ENCODE data around the gene ASRGL1. TPM values are rescaled to one million over a fixed set of nuclear protein-coding genes. Genes with fewer than 3 reads are reported as not detected.

The ASRGL1 gene
- total RNA-seq, result 10 to 100 TPM in 2 of 3 donors, 1 to 10 TPM in 1; 6.7 to 22.0 (median 16.4) TPM

DNA sequence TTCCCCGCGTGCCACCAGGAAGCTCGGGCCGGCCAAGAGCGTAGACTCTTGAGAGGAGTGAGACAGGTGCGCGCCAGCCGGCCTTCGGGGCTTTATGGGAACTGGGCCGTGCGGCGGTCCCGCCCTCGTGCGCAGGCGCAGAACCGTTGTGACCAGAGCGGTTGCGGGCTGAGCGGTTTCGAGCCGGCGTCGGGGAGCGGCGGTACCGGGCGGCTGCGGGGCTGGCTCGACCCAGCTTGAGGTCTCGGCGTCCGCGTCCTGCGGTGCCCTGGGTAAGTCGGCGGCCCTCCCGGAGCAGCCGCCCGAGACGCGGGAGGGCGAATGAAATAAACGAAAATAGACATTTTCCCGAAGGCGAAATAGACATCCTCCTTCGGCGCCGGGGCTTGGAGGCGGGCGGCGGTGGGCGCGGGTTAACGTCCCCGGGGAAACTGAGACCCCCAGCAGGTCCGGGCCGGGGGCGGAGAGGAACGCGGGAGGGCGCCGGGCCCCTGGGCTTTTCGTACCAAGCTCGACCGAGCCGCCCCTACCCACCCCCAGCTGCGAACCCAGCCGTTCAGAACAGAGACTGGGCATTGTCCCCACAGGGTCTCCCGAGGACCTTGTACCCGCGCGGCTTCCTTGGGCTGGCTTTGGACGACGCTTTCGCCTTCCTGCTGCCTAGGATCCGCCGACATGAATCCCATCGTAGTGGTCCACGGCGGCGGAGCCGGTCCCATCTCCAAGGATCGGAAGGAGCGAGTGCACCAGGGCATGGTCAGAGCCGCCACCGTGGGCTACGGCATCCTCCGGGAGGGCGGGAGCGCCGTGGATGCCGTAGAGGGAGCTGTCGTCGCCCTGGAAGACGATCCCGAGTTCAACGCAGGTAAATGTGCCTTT, at the start of gene ASRGL1:
TSS of gene ASRGL1 (plus strand) at position 146 of the 879 bp plus-strand sequence. CDS start at position 676, 530 bp downstream.
- peak; percentile 69 to 81 for DNase-seq (ENCODE audit: low spot score in 2 of 2)
- Histone ChIP-seq H3K36me3 (no peaks in the 10 kb centered on the region), H3K4me3 (peak within 1 kb of the TSS; percentile 71 to 84 (median 72)), H3K4me1 (no peaks in the 10 kb centered on the region), H3K27ac (peak within 1 kb of the TSS; percentile 59 to 76), H3K9me3 (no peaks in the 10 kb centered on the region), H3K27me3 (peaks cover 0 to 4% of the 10 kb centered on the region in 2 donors)
- intact Hi-C loops (cut with DNase I; ENCODE audit: low total_unique reads), result no loop called here
- TF ChIP-seq, protein P1, sequence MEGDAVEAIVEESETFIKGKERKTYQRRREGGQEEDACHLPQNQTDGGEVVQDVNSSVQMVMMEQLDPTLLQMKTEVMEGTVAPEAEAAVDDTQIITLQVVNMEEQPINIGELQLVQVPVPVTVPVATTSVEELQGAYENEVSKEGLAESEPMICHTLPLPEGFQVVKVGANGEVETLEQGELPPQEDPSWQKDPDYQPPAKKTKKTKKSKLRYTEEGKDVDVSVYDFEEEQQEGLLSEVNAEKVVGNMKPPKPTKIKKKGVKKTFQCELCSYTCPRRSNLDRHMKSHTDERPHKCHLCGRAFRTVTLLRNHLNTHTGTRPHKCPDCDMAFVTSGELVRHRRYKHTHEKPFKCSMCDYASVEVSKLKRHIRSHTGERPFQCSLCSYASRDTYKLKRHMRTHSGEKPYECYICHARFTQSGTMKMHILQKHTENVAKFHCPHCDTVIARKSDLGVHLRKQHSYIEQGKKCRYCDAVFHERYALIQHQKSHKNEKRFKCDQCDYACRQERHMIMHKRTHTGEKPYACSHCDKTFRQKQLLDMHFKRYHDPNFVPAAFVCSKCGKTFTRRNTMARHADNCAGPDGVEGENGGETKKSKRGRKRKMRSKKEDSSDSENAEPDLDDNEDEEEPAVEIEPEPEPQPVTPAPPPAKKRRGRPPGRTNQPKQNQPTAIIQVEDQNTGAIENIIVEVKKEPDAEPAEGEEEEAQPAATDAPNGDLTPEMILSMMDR (IDR thresholded peaks at IDR 0.05), result no peak
- TF ChIP-seq POLR2AphosphoS5 (IDR thresholded peaks at IDR 0.05), result no peak
- no peak for TF ChIP-seq POLR2A (IDR thresholded peaks at IDR 0.05)

DNA sequence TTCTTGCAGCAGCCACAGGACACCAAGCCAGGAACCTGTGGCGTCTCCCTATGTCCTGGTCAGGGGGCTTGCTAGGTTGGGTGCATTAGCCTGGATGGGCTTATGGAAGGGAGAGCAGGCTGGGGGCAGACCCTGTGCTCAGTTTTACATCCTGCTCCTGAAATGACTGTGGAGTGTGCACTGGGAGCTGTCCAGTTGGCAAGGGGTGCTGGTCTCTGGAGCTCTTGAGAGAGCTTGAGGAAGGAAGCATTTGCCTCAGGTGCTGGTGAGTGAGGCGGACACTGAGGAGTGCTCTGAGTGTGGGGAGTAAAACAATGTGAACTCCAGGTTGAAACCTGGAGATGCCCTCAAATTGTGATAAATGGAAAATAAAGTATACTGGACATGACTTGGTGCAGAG, 41.7 kb upstream of the ASRGL1 start:
- Histone ChIP-seq H3K27ac (no peak overlapping the region), H3K4me1 (no peaks in the 10 kb centered on the region), H3K9me3 (no peaks in the 10 kb centered on the region), H3K4me3 (no peak overlapping the region), H3K27me3 (peaks cover 0 to 5% of the 10 kb centered on the region in 2 donors), H3K36me3 (no peaks in the 10 kb centered on the region)
- intact Hi-C loops (cut with DNase I; ENCODE audit: low total_unique reads), result no loop called here
- TF ChIP-seq, protein P1 (IDR thresholded peaks at IDR 0.05), result no peak
- TF ChIP-seq POLR2AphosphoS5 (IDR thresholded peaks at IDR 0.05) (no peak), POLR2A (IDR thresholded peaks at IDR 0.05) (no peak)
- no peak for DNase-seq (ENCODE audit: low spot score in 2 of 2)

DNA sequence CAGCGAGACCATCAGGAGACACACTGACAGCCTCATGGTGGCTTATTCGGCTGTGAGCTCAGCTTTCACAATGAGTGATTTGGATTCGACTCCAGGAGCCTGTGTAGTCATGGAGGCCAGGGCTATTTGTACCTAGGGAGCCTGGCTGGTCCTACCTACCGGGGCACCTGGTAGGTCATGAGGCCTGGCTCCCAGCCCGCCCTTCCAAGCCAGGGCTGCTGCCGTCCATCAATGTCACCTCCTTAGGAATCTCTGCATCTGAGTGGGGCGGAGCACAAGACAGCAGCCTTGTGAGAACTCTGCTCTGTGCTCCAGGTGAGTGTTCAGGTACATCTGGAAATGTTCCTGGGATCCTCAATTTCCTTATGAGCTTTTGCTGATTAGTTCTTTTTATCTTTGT, 38.3 kb upstream of the ASRGL1 start, which contains the start of gene SCGB1D4:
TSS of gene SCGB1D4 (minus strand) at position 101 of the 400 bp plus-strand sequence. CDS start at position 36, 65 bp downstream.
- peaks cover 0 to 5% of the 10 kb centered on the region in 2 donors for H3K27me3 ChIP-seq
- no peaks in the 10 kb centered on the region for H3K9me3 ChIP-seq
- TF ChIP-seq POLR2A (IDR thresholded peaks at IDR 0.05) (no peak), POLR2AphosphoS5 (IDR thresholded peaks at IDR 0.05) (no peak)
- TF ChIP-seq, protein P1 (IDR thresholded peaks at IDR 0.05), result no peak
- H3K4me3 ChIP-seq, result no peak within 1 kb of the TSS
- DNase-seq (ENCODE audit: low spot score in 2 of 2), result no peak
- H3K27ac ChIP-seq, result no peak within 1 kb of the TSS
- H3K36me3 ChIP-seq, result no peaks in the 10 kb centered on the region
- no peaks in the 10 kb centered on the region for H3K4me1 ChIP-seq
- intact Hi-C loops (cut with DNase I; ENCODE audit: low total_unique reads), result loop anchor here (2.0 kb wide), 1 partner anchor 52 kb away; no protein-coding TSS in a partner anchor

DNA sequence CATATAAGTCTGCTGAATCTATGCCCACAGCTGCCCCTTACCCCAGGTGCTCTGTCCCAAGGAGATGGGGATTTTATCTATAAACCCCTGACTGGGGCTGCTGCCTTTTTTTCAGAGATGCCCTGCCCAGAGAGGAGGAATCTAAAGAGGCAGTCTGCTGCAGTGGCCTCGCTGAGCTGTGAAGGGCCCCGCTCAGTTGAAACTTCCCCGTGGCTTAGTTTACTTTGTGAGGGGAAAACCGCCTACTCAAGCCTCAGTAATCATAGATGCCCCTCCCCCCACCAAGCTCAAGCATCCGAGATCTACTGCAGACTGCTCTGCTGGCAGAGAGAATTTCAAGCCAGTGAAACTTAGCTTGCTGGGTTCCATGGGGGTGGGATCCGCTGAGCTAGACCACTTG, 31.0 kb upstream of the ASRGL1 start:
- H3K4me3 ChIP-seq, result no peak overlapping the region
- no peaks in the 10 kb centered on the region for H3K36me3 ChIP-seq
- H3K9me3 ChIP-seq, result no peaks in the 10 kb centered on the region
- TF ChIP-seq POLR2AphosphoS5 (IDR thresholded peaks at IDR 0.05) (no peak), POLR2A (IDR thresholded peaks at IDR 0.05) (no peak)
- TF ChIP-seq, protein P1 (IDR thresholded peaks at IDR 0.05), result no peak
- H3K4me1 ChIP-seq, result no peaks in the 10 kb centered on the region
- no peaks in the 10 kb centered on the region for H3K27me3 ChIP-seq
- no peak overlapping the region for H3K27ac ChIP-seq
- DNase-seq (ENCODE audit: low spot score in 2 of 2), result no peak
- intact Hi-C loops (cut with DNase I; ENCODE audit: low total_unique reads), result no loop called here

DNA sequence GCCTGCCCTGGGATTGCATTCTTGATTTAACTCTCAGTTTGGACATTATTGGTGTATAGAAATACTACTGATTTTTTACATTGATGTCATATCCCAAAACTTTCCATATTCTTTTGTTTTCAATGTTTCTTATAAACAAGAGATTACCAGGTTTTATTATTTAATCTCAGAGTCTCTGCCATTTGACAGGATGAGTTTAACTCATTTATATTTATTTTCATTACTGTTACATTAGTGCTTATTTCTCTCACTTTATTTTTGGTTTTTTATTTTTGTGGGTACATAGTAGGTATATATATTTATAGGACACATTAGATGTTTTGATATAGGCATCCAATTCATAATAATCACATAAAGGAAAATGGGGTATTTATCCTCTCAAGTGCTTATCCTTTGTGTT, 29.3 kb upstream of the ASRGL1 start:
- Histone ChIP-seq H3K4me1 (no peaks in the 10 kb centered on the region), H3K4me3 (no peak overlapping the region), H3K9me3 (no peaks in the 10 kb centered on the region), H3K27me3 (peaks cover 0 to 4% of the 10 kb centered on the region in 2 donors), H3K36me3 (no peaks in the 10 kb centered on the region), H3K27ac (no peak overlapping the region)
- intact Hi-C loops (cut with DNase I; ENCODE audit: low total_unique reads), result no loop called here
- DNase-seq (ENCODE audit: low spot score in 2 of 2), result no peak
- no peak for TF ChIP-seq POLR2AphosphoS5 (IDR thresholded peaks at IDR 0.05)
- no peak for TF ChIP-seq POLR2A (IDR thresholded peaks at IDR 0.05)
- TF ChIP-seq, protein P1 (IDR thresholded peaks at IDR 0.05), result no peak

All from breast epithelium (tissue), 4 donors.